K562 (cell line): ENCODE data around the gene GPATCH4.

Experiments
- MTF1 ChIP-seq: fragments of 250-450 bp; sonication (Bioruptor Pico); IDR thresholded peaks from 2 replicates; pipeline ENCODE4 v1.9.0; 2021; ENCODE audit warnings: moderate library complexity, mild to moderate bottlenecking, inconsistent platforms, borderline replicate concordance
- NRF1 ChIP-seq, 2 experiments: fragments of 450-650 bp; IDR thresholded peaks in 1 of 2; conservative IDR thresholded peaks in 1 of 2; 2 replicates each; pipeline ENCODE4 v1.6.1; 2014; ENCODE audit warnings: mild to moderate bottlenecking in 2 of 2
- RFX5 ChIP-seq: IDR thresholded peaks from 2 replicates; pipeline ENCODE4 v1.6.1; 2011; ENCODE audit warnings: low read depth, mild to moderate bottlenecking, improper control_type of control experiment, low read length
- SIN3A ChIP-seq, 2 experiments: fragments of 150-350 bp in 1 of 2; IDR thresholded peaks; 2 replicates each; pipeline ENCODE4 v1.6.1; 2011 to 2016; ENCODE audit warnings: borderline replicate concordance in 2 of 2, low read depth in 2 of 2, low read length in 2 of 2, mild to moderate bottlenecking in 2 of 2, moderate library complexity in 2 of 2; ENCODE audit not compliant: control insufficient read depth in 1 of 2
- SMAD3 ChIP-seq: fragments of 450-650 bp; formaldehyde crosslinking; conservative IDR thresholded peaks from 2 replicates; pipeline ENCODE4 v1.4.0; 2020; ENCODE audit warnings: mild to moderate bottlenecking
- SRF ChIP-seq, 2 experiments: fragments of 250-450, 450-650 bp in 1 of 2; sonication (Bioruptor Pico) in 1 of 2; sonication (generic) in 1 of 2; formaldehyde crosslinking; IDR thresholded peaks; 2 replicates each; pipeline versions ENCODE4 v1.5.0 to v1.5.1; 2020 to 2022; ENCODE audit warnings: mild to moderate bottlenecking in 1 of 2, missing genetic modification reagents in 1 of 2
- TAF1 ChIP-seq: IDR thresholded peaks from 2 replicates; pipeline ENCODE4 v1.6.1; 2011; ENCODE audit warnings: mild to moderate bottlenecking, low read length, moderate library complexity; ENCODE audit not compliant: insufficient read depth, control insufficient read depth, severe bottlenecking; ENCODE audit errors: extremely low read depth
- TBP ChIP-seq: optimal IDR thresholded peaks from 2 replicates; pipeline ENCODE3; 2011; ENCODE audit warnings: low read depth, low read length, improper control_type of control experiment
- U2AF2 ChIP-seq: fragments of 200-400 bp; formaldehyde crosslinking; optimal IDR thresholded peaks from 2 replicates; pipeline ENCODE3; 2017; ENCODE audit warnings: low read depth, mild to moderate bottlenecking, low read length
- ZFP36 ChIP-seq: fragments of 150-350 bp; IDR thresholded peaks from 2 replicates; pipeline ENCODE4 v1.6.1; 2018; ENCODE audit warnings: low read length, low read depth; ENCODE audit not compliant: partially characterized antibody
- ZNF639 ChIP-seq, 2 experiments: fragments of 200-800 bp in 1 of 2; sonication (Bioruptor generic) in 1 of 2; sonication (generic) in 1 of 2; formaldehyde crosslinking in 1 of 2; IDR thresholded peaks in 1 of 2; conservative IDR thresholded peaks in 1 of 2; 2 replicates each; pipeline versions ENCODE4 v1.5.0 to v1.6.1; 2016 to 2020; ENCODE audit warnings: missing compliant biosample characterization in 1 of 2, missing genetic modification characterization in 1 of 2, missing genetic modification reagents in 1 of 2

- TF ChIP-seq RFX5 = no peak
- no peak for TF ChIP-seq SMAD3 (CRISPR knock-in tag)
- TF ChIP-seq ZNF639 (CRISPR knock-in tag; conservative IDR thresholded peaks at IDR 0.05 in 1 of 2, IDR thresholded peaks at IDR 0.05 in 1 of 2) = no peak
- no peak for TF ChIP-seq NRF1 (conservative IDR thresholded peaks at IDR 0.05 in 1 of 2, IDR thresholded peaks at IDR 0.05 in 1 of 2)
- no peak for TF ChIP-seq U2AF2
- TF ChIP-seq SIN3A (IDR thresholded peaks at IDR 0.05; ENCODE audit: borderline replicate concordance in 2 of 2, control insufficient read depth in 1 of 2, low read depth in 2 of 2, low read length in 2 of 2) = no peak
- no peak for TF ChIP-seq SRF (CRISPR knock-in tag; IDR thresholded peaks at IDR 0.05)
- TF ChIP-seq MTF1 (CRISPR knock-in tag) = no peak
- no peak for TF ChIP-seq ZFP36
- TF ChIP-seq TAF1 = no peak
- TF ChIP-seq TBP = no peak
Observed at GRCh38 chr1:156589546-156589945, 11.7 kb downstream of the GPATCH4 start.
